ENCODE measurements around the gene TNIK.

GRCh38 chr3:171101982-171102641, 358.1 kb downstream of the TNIK start:
- TF ChIP-seq TARDBP (IDR thresholded peaks at IDR 0.05; ENCODE audit: borderline replicate concordance) (no peak), CTCF (IDR thresholded peaks at IDR 0.05 in 2 of 3, conservative IDR thresholded peaks at IDR 0.05 in 1 of 3; ENCODE audit: control insufficient read depth in 2 of 3, extremely low read depth in 1 of 3, insufficient read depth in 1 of 3, low read depth in 3 of 3, low read length in 3 of 3) (no peak), ZBTB4 (CRISPR knock-in tag; IDR thresholded peaks at IDR 0.05) (no peak), POLR2AphosphoS5 (IDR thresholded peaks at IDR 0.05; ENCODE audit: low read length) (no peak), EP300 (IDR thresholded peaks at IDR 0.05; ENCODE audit: borderline replicate concordance in 1 of 2, control insufficient read depth in 1 of 2, low read depth in 2 of 2, low read length in 2 of 2) (no peak), EZH2 (IDR thresholded peaks at IDR 0.05; ENCODE audit: borderline replicate concordance, control insufficient read depth, low read depth, low read length) (no peak)

Measured in GM12878 (cell line).